ENCODE results near the gene GJB4. TPM values are rescaled to one million over a fixed set of nuclear protein-coding genes. Genes with fewer than 3 reads are reported as not detected.

GJB4 gene
- polyA plus RNA-seq, 3 donors, result not detected

- H3K27me3 Mint-ChIP-seq (ENCODE audit: low read depth in 3 of 3), result peaks cover 0 to 4% (median 1%) of the 10 kb centered on the region in 3 donors
- WGBS (ENCODE audit: insufficient coverage), result 97% methylated on average over 33 of the region's 33 CpGs
Measured at GRCh38 chr1:34761176-34761761, 1.7 kb downstream of the GJB4 start.

DNA sequence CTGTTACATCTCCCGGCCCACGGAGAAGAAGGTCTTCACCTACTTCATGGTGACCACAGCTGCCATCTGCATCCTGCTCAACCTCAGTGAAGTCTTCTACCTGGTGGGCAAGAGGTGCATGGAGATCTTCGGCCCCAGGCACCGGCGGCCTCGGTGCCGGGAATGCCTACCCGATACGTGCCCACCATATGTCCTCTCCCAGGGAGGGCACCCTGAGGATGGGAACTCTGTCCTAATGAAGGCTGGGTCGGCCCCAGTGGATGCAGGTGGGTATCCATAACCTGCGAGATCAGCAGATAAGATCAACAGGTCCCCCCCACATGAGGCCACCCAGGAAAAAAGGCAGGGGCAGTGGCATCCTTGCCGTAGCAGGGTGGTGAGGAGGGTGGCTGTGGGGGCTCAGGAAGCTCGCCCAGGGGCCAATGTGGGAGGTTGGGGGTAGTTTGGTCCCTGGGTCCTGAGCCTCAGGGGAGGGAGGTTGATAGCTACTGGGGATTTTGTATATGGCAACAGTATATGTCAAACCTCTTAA lies 2.3 kb downstream of the GJB4 start:
- H3K27ac ChIP-seq (ENCODE audit: low read depth in 1 of 2, low read length in 2 of 2), result no peak overlapping the region
- Mint-ChIP-seq H3K27ac (no peak overlapping the region), H3K9me3 (peaks cover 0 to 3% (median 0%) of the 10 kb centered on the region in 7 donors), H3K36me3 (no peaks in the 10 kb centered on the region), H3K4me1 (no peaks in the 10 kb centered on the region), H3K27me3 (ENCODE audit: low read depth in 3 of 3) (peaks cover 0 to 4% (median 1%) of the 10 kb centered on the region in 3 donors), H3K4me3 (no peak overlapping the region)
- 92% methylated on average over 8 of the region's 13 CpGs for WGBS (ENCODE audit: insufficient coverage)
- H3K4me1 ChIP-seq (ENCODE audit: control insufficient read depth in 1 of 2, insufficient read depth in 2 of 2, low read length in 2 of 2), result no peaks in the 10 kb centered on the region
- no peak overlapping the region for H2AFZ ChIP-seq (ENCODE audit: insufficient read depth, low read depth, low read length, poor library complexity, severe bottlenecking)
- intact Hi-C loops (cut with micrococcal nuclease), result no loop called here
- no peaks in the 10 kb centered on the region for H3K27me3 ChIP-seq (ENCODE audit: control insufficient read depth in 2 of 2, insufficient read depth in 2 of 2, low read length in 2 of 2)
- H3K79me2 ChIP-seq (ENCODE audit: insufficient read depth, low read length), result no peaks in the 10 kb centered on the region
- no peaks in the 10 kb centered on the region for H3K9me3 ChIP-seq (replicated peaks in 1 of 2; ENCODE audit: control insufficient read depth in 1 of 2, insufficient read depth in 1 of 2, low read length in 2 of 2)
- no peak overlapping the region for H3K4me2 ChIP-seq (replicated peaks; ENCODE audit: extremely low read depth, low read length, poor library complexity, severe bottlenecking)
- TF ChIP-seq, protein P1, sequence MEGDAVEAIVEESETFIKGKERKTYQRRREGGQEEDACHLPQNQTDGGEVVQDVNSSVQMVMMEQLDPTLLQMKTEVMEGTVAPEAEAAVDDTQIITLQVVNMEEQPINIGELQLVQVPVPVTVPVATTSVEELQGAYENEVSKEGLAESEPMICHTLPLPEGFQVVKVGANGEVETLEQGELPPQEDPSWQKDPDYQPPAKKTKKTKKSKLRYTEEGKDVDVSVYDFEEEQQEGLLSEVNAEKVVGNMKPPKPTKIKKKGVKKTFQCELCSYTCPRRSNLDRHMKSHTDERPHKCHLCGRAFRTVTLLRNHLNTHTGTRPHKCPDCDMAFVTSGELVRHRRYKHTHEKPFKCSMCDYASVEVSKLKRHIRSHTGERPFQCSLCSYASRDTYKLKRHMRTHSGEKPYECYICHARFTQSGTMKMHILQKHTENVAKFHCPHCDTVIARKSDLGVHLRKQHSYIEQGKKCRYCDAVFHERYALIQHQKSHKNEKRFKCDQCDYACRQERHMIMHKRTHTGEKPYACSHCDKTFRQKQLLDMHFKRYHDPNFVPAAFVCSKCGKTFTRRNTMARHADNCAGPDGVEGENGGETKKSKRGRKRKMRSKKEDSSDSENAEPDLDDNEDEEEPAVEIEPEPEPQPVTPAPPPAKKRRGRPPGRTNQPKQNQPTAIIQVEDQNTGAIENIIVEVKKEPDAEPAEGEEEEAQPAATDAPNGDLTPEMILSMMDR (IDR thresholded peaks at IDR 0.05), result no peak
- no peak overlapping the region for H3K9ac ChIP-seq (ENCODE audit: insufficient read depth, low read length, poor library complexity, severe bottlenecking)
- DNase-seq, result no peak
- H3K4me3 ChIP-seq (replicated peaks in 1 of 3; ENCODE audit: low read depth in 2 of 3, low read length in 3 of 3), result no peak overlapping the region
- no peaks in the 10 kb centered on the region for H3K36me3 ChIP-seq (replicated peaks in 1 of 2; ENCODE audit: control insufficient read depth in 1 of 2, insufficient read depth in 2 of 2, low read length in 2 of 2)
- no peaks in the 10 kb centered on the region for H4K20me1 ChIP-seq (ENCODE audit: insufficient read depth, low read length)

More at GRCh38 chr1:34761176-34761761, 1.7 kb downstream of the GJB4 start:
- H3K4me3 Mint-ChIP-seq, result no peak overlapping the region
- Histone ChIP-seq H2AFZ (ENCODE audit: insufficient read depth, low read depth, low read length, poor library complexity, severe bottlenecking) (no peak overlapping the region), H3K27ac (ENCODE audit: low read depth in 1 of 2, low read length in 2 of 2) (no peak overlapping the region), H3K79me2 (ENCODE audit: insufficient read depth, low read length) (no peaks in the 10 kb centered on the region), H3K27me3 (ENCODE audit: control insufficient read depth in 2 of 2, insufficient read depth in 2 of 2, low read length in 2 of 2) (no peaks in the 10 kb centered on the region), H3K4me1 (ENCODE audit: control insufficient read depth in 1 of 2, insufficient read depth in 2 of 2, low read length in 2 of 2) (no peaks in the 10 kb centered on the region), H3K9me3 (replicated peaks in 1 of 2; ENCODE audit: control insufficient read depth in 1 of 2, insufficient read depth in 1 of 2, low read length in 2 of 2) (no peaks in the 10 kb centered on the region), H4K20me1 (ENCODE audit: insufficient read depth, low read length) (no peaks in the 10 kb centered on the region), H3K4me3 (replicated peaks in 1 of 3; ENCODE audit: low read depth in 2 of 3, low read length in 3 of 3) (no peak overlapping the region), H3K36me3 (replicated peaks in 1 of 2; ENCODE audit: control insufficient read depth in 1 of 2, insufficient read depth in 2 of 2, low read length in 2 of 2) (no peaks in the 10 kb centered on the region), H3K9ac (ENCODE audit: insufficient read depth, low read length, poor library complexity, severe bottlenecking) (no peak overlapping the region), H3K4me2 (replicated peaks; ENCODE audit: extremely low read depth, low read length, poor library complexity, severe bottlenecking) (no peak overlapping the region)
- intact Hi-C loops (cut with micrococcal nuclease), result no loop called here
- no peaks in the 10 kb centered on the region for H3K4me1 Mint-ChIP-seq
- H3K27ac Mint-ChIP-seq, result no peak overlapping the region
- TF ChIP-seq, protein P1 (IDR thresholded peaks at IDR 0.05), result no peak
- H3K9me3 Mint-ChIP-seq, result peaks cover 0 to 3% (median 0%) of the 10 kb centered on the region in 7 donors
- DNase-seq, result no peak
- no peaks in the 10 kb centered on the region for H3K36me3 Mint-ChIP-seq

All from CD14-positive monocyte (primary cell).